NCI-H128 (cell line): ENCODE results near the gene NKIRAS2.
"Not testable (repeated sequence)": the region's sequence is repeated elsewhere in the genome, so short reads cannot be mapped to it uniquely, and the experiment has no call there.

Experiments used
- DNase-seq: peaks from one replicate; lab custom pipeline; 2025; ENCODE audit not compliant: unreplicated experiment; lab: John Stamatoyannopoulos, UW

The NKIRAS2 gene

GRCh38 chr17:41998497-41998896, 21.4 kb upstream of the NKIRAS2 start:
- DNase-seq: no peak

- no peak for DNase-seq
These were observed 19.3 kb upstream of the NKIRAS2 start for GRCh38 chr17:42000413-42001133.

GRCh38 chr17:42001729-42002128, 18.2 kb upstream of the NKIRAS2 start:
- DNase-seq: no peak

- DNase-seq: no peak
These were observed 17.6 kb upstream of the NKIRAS2 start for GRCh38 chr17:42002175-42002791.

- no peak for DNase-seq
These were observed 17.0 kb upstream of the NKIRAS2 start for GRCh38 chr17:42002792-42003301.

- no peak for DNase-seq
These were observed 14.7 kb upstream of the NKIRAS2 start for GRCh38 chr17:42005166-42005565.

- no peak for DNase-seq
These were observed 10.7 kb upstream of the NKIRAS2 start for GRCh38 chr17:42009170-42009569.

- DNase-seq: not testable (repeated sequence)
These were observed 9.6 kb upstream of the NKIRAS2 start for GRCh38 chr17:42010266-42010680.

- no peak for DNase-seq
These were observed 8.9 kb upstream of the NKIRAS2 start for GRCh38 chr17:42010898-42011516.

GRCh38 chr17:42012363-42012762, 7.5 kb upstream of the NKIRAS2 start:
- not testable (repeated sequence) for DNase-seq

GRCh38 chr17:42013740-42014139, 6.2 kb upstream of the NKIRAS2 start:
- DNase-seq: not testable (repeated sequence)

GRCh38 chr17:42016411-42016831, 3.5 kb upstream of the NKIRAS2 start:
- no peak for DNase-seq

- DNase-seq: peak; percentile 67
These were observed 2.7 kb upstream of the NKIRAS2 start, which contains the start of gene DNAJC7 for GRCh38 chr17:42016941-42017865. DNAJC7 (minus strand) TSS chr17:42017439; CDS start chr17:42017416, 23 bp downstream.

- no peak for DNase-seq
These were observed 2.1 kb upstream of the NKIRAS2 start for GRCh38 chr17:42017866-42018200.

GRCh38 chr17:42018339-42018738, 1.6 kb upstream of the NKIRAS2 start:
- DNase-seq: no peak

GRCh38 chr17:42018988-42019387, 902 bp upstream of the NKIRAS2 start:
- DNase-seq: no peak

- not testable (repeated sequence) for DNase-seq
These were observed 955 bp downstream of the NKIRAS2 start for GRCh38 chr17:42020845-42021244.

- DNase-seq: no peak
These were observed 3.8 kb downstream of the NKIRAS2 start for GRCh38 chr17:42023524-42024349.

- no peak for DNase-seq
These were observed 5.3 kb downstream of the NKIRAS2 start for GRCh38 chr17:42025191-42025579.

GRCh38 chr17:42025936-42026335, 6.0 kb downstream of the NKIRAS2 start:
- no peak for DNase-seq
